Kidney epithelial cell (primary cell): ENCODE results near the gene ALX4. TPM values are rescaled to one million over a fixed set of nuclear protein-coding genes. Genes with fewer than 3 reads are reported as not detected.

Source experiments
- DNase-seq: peaks from one replicate; pipeline ENCODE4 v3.0.0-alpha.2; 2010; ENCODE audit warnings: low read depth
- H3K27me3 ChIP-seq: 2 replicates; pipeline ENCODE4 v1.6.0; 2011; ENCODE audit warnings: low read length; ENCODE audit not compliant: control insufficient read depth, insufficient read depth
- H3K36me3 ChIP-seq: 2 replicates; pipeline ENCODE4 v1.5.1; 2011; ENCODE audit warnings: low read length; ENCODE audit not compliant: control insufficient read depth, insufficient read depth
- H3K4me3 ChIP-seq: 2 replicates; pipeline ENCODE4 v1.5.1; 2011; ENCODE audit warnings: low read depth, mild to moderate bottlenecking, control low read depth, low read length
- total RNA-seq: library from RNA; depleted of rRNA; stranded (reverse); fragments of >200 nt; gene quantifications from 2 replicates; pipeline ENCODE4 v1.2.3, GENCODE V29; 2015
- TF ChIP-seq, protein P1 (sequence below): IDR thresholded peaks from 2 replicates; pipeline ENCODE4 v1.5.1; 2011; ENCODE audit warnings: mild to moderate bottlenecking, moderate library complexity, low read length, control low read depth, inconsistent platforms; ENCODE audit not compliant: insufficient read depth, poor library complexity, severe bottlenecking

Gene ALX4
- total RNA-seq, 1 donor from 2014 or later, result not detected

DNA sequence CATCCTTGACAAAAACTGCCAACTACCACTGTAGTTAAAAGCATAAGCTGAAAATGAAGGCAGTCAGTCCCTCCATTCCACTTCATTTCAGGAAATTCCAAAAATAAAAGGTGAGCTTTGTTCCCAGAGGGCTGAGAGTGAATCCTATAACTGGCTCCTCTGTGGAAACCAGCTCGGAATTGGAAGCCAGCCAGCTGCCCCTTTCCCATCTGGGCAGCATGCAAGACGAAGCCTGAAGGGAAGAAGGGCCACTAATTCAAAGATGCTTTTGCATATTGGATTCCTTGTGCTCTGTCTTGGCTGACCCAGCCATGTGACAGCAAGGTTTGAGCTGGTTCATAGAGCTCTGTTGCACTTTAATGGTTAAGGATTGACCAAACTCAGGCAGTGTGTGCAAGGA, 83.4 kb downstream of the ALX4 start:
- TF ChIP-seq, protein P1, sequence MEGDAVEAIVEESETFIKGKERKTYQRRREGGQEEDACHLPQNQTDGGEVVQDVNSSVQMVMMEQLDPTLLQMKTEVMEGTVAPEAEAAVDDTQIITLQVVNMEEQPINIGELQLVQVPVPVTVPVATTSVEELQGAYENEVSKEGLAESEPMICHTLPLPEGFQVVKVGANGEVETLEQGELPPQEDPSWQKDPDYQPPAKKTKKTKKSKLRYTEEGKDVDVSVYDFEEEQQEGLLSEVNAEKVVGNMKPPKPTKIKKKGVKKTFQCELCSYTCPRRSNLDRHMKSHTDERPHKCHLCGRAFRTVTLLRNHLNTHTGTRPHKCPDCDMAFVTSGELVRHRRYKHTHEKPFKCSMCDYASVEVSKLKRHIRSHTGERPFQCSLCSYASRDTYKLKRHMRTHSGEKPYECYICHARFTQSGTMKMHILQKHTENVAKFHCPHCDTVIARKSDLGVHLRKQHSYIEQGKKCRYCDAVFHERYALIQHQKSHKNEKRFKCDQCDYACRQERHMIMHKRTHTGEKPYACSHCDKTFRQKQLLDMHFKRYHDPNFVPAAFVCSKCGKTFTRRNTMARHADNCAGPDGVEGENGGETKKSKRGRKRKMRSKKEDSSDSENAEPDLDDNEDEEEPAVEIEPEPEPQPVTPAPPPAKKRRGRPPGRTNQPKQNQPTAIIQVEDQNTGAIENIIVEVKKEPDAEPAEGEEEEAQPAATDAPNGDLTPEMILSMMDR, result no peak
- Histone ChIP-seq H3K27me3 (no peaks in the 10 kb centered on the region), H3K4me3 (no peak overlapping the region), H3K36me3 (no peaks in the 10 kb centered on the region)
- no peak for DNase-seq

DNA sequence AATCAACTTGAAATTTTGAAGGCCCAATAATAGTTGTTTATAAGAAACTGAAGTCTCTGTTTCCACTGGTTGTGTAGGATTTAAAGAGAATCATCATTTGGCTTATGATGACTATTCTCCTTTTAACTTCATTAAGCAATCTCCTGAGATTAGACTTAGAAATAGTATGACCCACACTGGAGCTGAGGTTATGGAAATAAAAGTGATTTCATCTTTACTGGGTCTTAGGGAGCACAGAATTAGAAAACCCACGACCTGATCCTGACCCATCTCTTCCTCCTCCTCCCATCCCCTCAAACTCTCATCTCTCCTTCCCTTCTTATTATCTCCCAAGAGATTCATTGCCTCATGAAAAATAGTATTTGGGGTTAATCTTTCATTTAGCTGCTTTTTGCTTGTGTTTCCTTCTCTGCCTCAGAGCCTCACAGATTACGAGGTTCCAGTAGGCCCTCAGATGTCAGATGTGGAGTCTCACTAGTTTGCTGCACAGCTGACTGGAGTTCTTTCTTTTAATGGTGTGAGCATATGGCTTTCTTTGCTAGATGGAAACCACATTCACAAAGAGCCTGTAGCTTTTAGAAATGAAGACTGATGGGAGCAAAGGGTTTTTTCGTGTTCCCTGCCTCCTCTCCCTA, 85.0 kb downstream of the ALX4 start:
- Histone ChIP-seq H3K4me3 (no peak overlapping the region), H3K36me3 (no peaks in the 10 kb centered on the region), H3K27me3 (no peaks in the 10 kb centered on the region)
- TF ChIP-seq, protein P1, result no peak
- no peak for DNase-seq

DNA sequence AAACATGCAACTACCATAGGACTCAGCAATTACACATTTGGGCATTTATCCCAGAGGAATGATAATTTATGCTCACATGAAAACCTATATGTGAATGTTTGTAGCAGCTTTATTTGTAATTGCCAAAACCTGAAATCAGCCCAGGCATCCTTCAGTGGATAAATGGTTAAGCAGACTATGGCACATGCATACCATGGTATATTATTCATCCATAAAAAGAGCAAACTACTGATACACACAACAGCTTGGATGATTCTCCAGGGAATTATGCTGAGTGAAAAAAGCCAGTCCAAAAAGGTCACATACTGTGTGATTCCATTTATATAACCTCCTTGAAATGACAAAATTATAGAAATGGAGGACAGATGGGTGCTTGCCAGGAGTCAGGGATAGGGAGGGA, 86.7 kb downstream of the ALX4 start:
- no peak for DNase-seq
- no peaks in the 10 kb centered on the region for H3K27me3 ChIP-seq
- TF ChIP-seq, protein P1, result no peak

GRCh38 chr11:44221992-44222391, 87.9 kb downstream of the ALX4 start:
- no peak for DNase-seq
- TF ChIP-seq, protein P1, result no peak
- Histone ChIP-seq H3K27me3 (no peaks in the 10 kb centered on the region), H3K36me3 (no peaks in the 10 kb centered on the region), H3K4me3 (no peak overlapping the region)

More for the DNA sequence above, 86.7 kb downstream of the ALX4 start:
- Histone ChIP-seq H3K4me3 (no peak overlapping the region), H3K36me3 (no peaks in the 10 kb centered on the region)

- Histone ChIP-seq H3K36me3 (no peaks in the 10 kb centered on the region), H3K27me3 (no peaks in the 10 kb centered on the region), H3K4me3 (no peak overlapping the region)
- TF ChIP-seq, protein P1, result no peak
- no peak for DNase-seq
Measured at GRCh38 chr11:44221456-44221855, 88.5 kb downstream of the ALX4 start.
